NOMO-1 treated with dmso at 0.1 percent for 144 hours (cell line): Measurements from ENCODE around the gene ASS1.

Experiments used
- DNase-seq: peaks from one replicate; lab custom pipeline; 2025; ENCODE audit not compliant: unreplicated experiment; lab: John Stamatoyannopoulos, UW

The ASS1 gene

GRCh38 chr9:130451509-130452388 is 7.0 kb downstream of the ASS1 start:
- DNase-seq, result no peak

GRCh38 chr9:130452835-130453234 is 8.1 kb downstream of the ASS1 start:
- DNase-seq, result no peak

GRCh38 chr9:130453487-130453886 is 8.7 kb downstream of the ASS1 start:
- no peak for DNase-seq

- no peak for DNase-seq
Measured at GRCh38 chr9:130454096-130454811, 9.5 kb downstream of the ASS1 start.

- DNase-seq, result no peak
Measured at GRCh38 chr9:130454812-130455325, 10.1 kb downstream of the ASS1 start.

- no peak for DNase-seq
Measured at GRCh38 chr9:130458027-130458803, 13.5 kb downstream of the ASS1 start.

GRCh38 chr9:130458804-130459067 is 14.0 kb downstream of the ASS1 start:
- no peak for DNase-seq

GRCh38 chr9:130459151-130459550 is 14.4 kb downstream of the ASS1 start:
- DNase-seq, result no peak

- DNase-seq, result no peak
Measured at GRCh38 chr9:130459941-130460669, 15.3 kb downstream of the ASS1 start.

GRCh38 chr9:130461218-130461630 is 16.5 kb downstream of the ASS1 start:
- no peak for DNase-seq

GRCh38 chr9:130461731-130462130 is 17.0 kb downstream of the ASS1 start:
- DNase-seq, result no peak

- no peak for DNase-seq
Measured at GRCh38 chr9:130462685-130463540, 18.2 kb downstream of the ASS1 start.

- no peak for DNase-seq
Measured at GRCh38 chr9:130463763-130464745, 19.3 kb downstream of the ASS1 start.

- DNase-seq, result no peak
Measured at GRCh38 chr9:130465383-130466096, 20.8 kb downstream of the ASS1 start.

GRCh38 chr9:130466537-130467217 is 21.9 kb downstream of the ASS1 start:
- no peak for DNase-seq

- no peak for DNase-seq
Measured at GRCh38 chr9:130467316-130467715, 22.6 kb downstream of the ASS1 start.

- DNase-seq, result no peak
Measured at GRCh38 chr9:130468566-130468965, 23.8 kb downstream of the ASS1 start.

GRCh38 chr9:130470269-130470668 is 25.5 kb downstream of the ASS1 start:
- DNase-seq, result no peak
